CD14-positive monocyte (primary cell): Measurements from ENCODE around the gene DELE1. TPM values are rescaled to one million over a fixed set of nuclear protein-coding genes. Genes with fewer than 3 reads are reported as not detected.

Experiments used
- DNase-seq, 3 donors: peaks; one replicate each; pipeline ENCODE4 v3.0.0-alpha.2; 2011 to 2022
- H2AFZ ChIP-seq: 2 replicates; pipeline ENCODE4 v1.6.0; 2012; ENCODE audit warnings: mild to moderate bottlenecking, low read depth, low read length, inconsistent platforms; ENCODE audit not compliant: insufficient read depth, poor library complexity, severe bottlenecking
- H3K27ac ChIP-seq, 2 donors: 1 replicate in 1 of 2; 2 replicates in 1 of 2; pipeline ENCODE4 v1.5.1; 2012 to 2013; ENCODE audit warnings: low read length in 2 of 2, control low read depth in 1 of 2, inconsistent platforms in 1 of 2, low read depth in 1 of 2, mild to moderate bottlenecking in 1 of 2
- H3K27me3 ChIP-seq, 2 donors: one replicate each; pipeline versions ENCODE4 v1.6.0 to v1.6.1; 2011 to 2013; ENCODE audit warnings: low read length in 2 of 2; ENCODE audit not compliant: control insufficient read depth in 2 of 2, insufficient read depth in 2 of 2
- H3K36me3 ChIP-seq, 2 donors: replicated peaks in 1 of 2; 1 replicate in 1 of 2; 2 replicates in 1 of 2; pipeline versions ENCODE4 v1.5.1 to v1.6.1; 2012 to 2013; ENCODE audit warnings: low read length in 2 of 2, control low read depth in 1 of 2, inconsistent platforms in 1 of 2, mild to moderate bottlenecking in 1 of 2; ENCODE audit not compliant: insufficient read depth in 2 of 2, control insufficient read depth in 1 of 2
- H3K4me1 ChIP-seq, 2 donors: 1 replicate in 1 of 2; 2 replicates in 1 of 2; pipeline versions ENCODE4 v1.5.1 to v1.6.1; 2012 to 2013; ENCODE audit warnings: low read length in 2 of 2, control low read depth in 1 of 2, inconsistent platforms in 1 of 2, mild to moderate bottlenecking in 1 of 2, moderate library complexity in 1 of 2; ENCODE audit not compliant: insufficient read depth in 2 of 2, control insufficient read depth in 1 of 2
- H3K4me2 ChIP-seq: replicated peaks from 2 replicates; pipeline ENCODE3; 2012; ENCODE audit warnings: low read length, moderate library complexity, mild to moderate bottlenecking; ENCODE audit not compliant: poor library complexity, severe bottlenecking; ENCODE audit errors: extremely low read depth
- H3K4me3 ChIP-seq, 3 experiments: fragments of 200-600 bp in 1 of 3; sonication (generic) in 1 of 3; replicated peaks in 1 of 3; 1 replicate in 2 of 3; 2 replicates in 1 of 3; pipeline ENCODE4 v1.5.1; 2011 to 2013; ENCODE audit warnings: low read length in 3 of 3, mild to moderate bottlenecking in 3 of 3, control low read depth in 2 of 3, low read depth in 2 of 3, inconsistent platforms in 1 of 3, moderate library complexity in 1 of 3
- H3K79me2 ChIP-seq: 2 replicates; pipeline ENCODE4 v1.6.0; 2012; ENCODE audit warnings: mild to moderate bottlenecking, control low read depth, inconsistent platforms, low read length, moderate library complexity; ENCODE audit not compliant: insufficient read depth
- H3K9ac ChIP-seq: 2 replicates; pipeline ENCODE4 v1.6.0; 2017; ENCODE audit warnings: low read length, mild to moderate bottlenecking; ENCODE audit not compliant: insufficient read depth, poor library complexity, severe bottlenecking
- H3K9me3 ChIP-seq, 2 donors: replicated peaks in 1 of 2; 1 replicate in 1 of 2; 2 replicates in 1 of 2; pipeline versions ENCODE4 v1.5.1 to v1.6.1; 2012 to 2013; ENCODE audit warnings: low read length in 2 of 2, control low read depth in 1 of 2; ENCODE audit not compliant: control insufficient read depth in 1 of 2, insufficient read depth in 1 of 2
- H4K20me1 ChIP-seq: 2 replicates; pipeline ENCODE4 v1.6.0; 2012; ENCODE audit warnings: mild to moderate bottlenecking, low read length, control low read depth, moderate library complexity; ENCODE audit not compliant: insufficient read depth
- H3K27ac Mint-ChIP-seq, 7 donors: one replicate each; pipeline ENCODE4 v1.8.0; 2020; ENCODE audit warnings: mild to moderate bottlenecking in 7 of 7, mixed read lengths in 7 of 7, moderate library complexity in 6 of 7, inconsistent platforms in 2 of 7
- H3K27me3 Mint-ChIP-seq, 3 donors: one replicate each; pipeline ENCODE4 v1.8.0; 2021 to 2022; ENCODE audit warnings: low read depth in 3 of 3, mild to moderate bottlenecking in 3 of 3, mixed read lengths in 3 of 3, moderate library complexity in 3 of 3, inconsistent platforms in 1 of 3
- H3K36me3 Mint-ChIP-seq, 2 donors: one replicate each; pipeline ENCODE4 v1.8.0; 2020; ENCODE audit warnings: mixed read lengths in 2 of 2, inconsistent platforms in 1 of 2, mild to moderate bottlenecking in 1 of 2
- H3K4me1 Mint-ChIP-seq: one replicate; pipeline ENCODE4 v1.8.0; 2020; ENCODE audit warnings: mild to moderate bottlenecking, mixed read lengths
- H3K4me3 Mint-ChIP-seq, 2 donors: one replicate each; pipeline ENCODE4 v1.8.0; 2020; ENCODE audit warnings: mild to moderate bottlenecking in 2 of 2, mixed read lengths in 2 of 2, moderate library complexity in 1 of 2
- H3K9me3 Mint-ChIP-seq, 7 donors: one replicate each; pipeline ENCODE4 v1.8.0; 2020 to 2022; ENCODE audit warnings: mixed read lengths in 7 of 7, mild to moderate bottlenecking in 6 of 7, moderate library complexity in 6 of 7, inconsistent platforms in 2 of 7
- CTCF ChIP-seq: fragments of 200-600 bp; IDR thresholded peaks from one replicate; pipeline ENCODE4 v1.8.0; 2022; ENCODE audit warnings: antibody characterized with exemption, mild to moderate bottlenecking
- WGBS: methylation state at CpG from one replicate; pipeline ENCODE4 v1.1.5; 2013; ENCODE audit warnings: missing lambda C conversion rate; ENCODE audit not compliant: insufficient coverage; 5-methylcytosine and 5-hydroxymethylcytosine counted together
- intact Hi-C, 2 donors: fragments of 100-400 bp; cut with micrococcal nuclease; formaldehyde crosslinking; loops; one replicate each; pipeline versions ENCODE4 v1.15.0 to v1.15.1; 2023
- polyA plus RNA-seq, 3 donors: library from polyadenylated mRNA; depleted of rRNA in 1 of 3; unstranded in 2 of 3; stranded (reverse) in 1 of 3; fragments of 300-500 nt in 2 of 3; fragments of >200 nt in 1 of 3; fragmentation: Illumina TruSeq in 2 of 3; gene quantifications; 1 replicate in 2 of 3; 2 replicates in 1 of 3; pipeline ENCODE4 v1.2.3, GENCODE V29; 2012 to 2021

DELE1 gene
- polyA plus RNA-seq, 3 donors: 47.3 to 140 (median 49.6) TPM

GRCh38 chr5:141906972-141907371, 16.7 kb upstream of the DELE1 start:
- no CpG with 5 or more reads among the region's 1 CpG for WGBS
- Mint-ChIP-seq H3K36me3 (no peaks in the 10 kb centered on the region), H3K9me3 (peaks cover 0 to 8% (median 3%) of the 10 kb centered on the region in 7 donors), H3K27me3 (peaks cover 2 to 7% (median 3%) of the 10 kb centered on the region in 3 donors), H3K27ac (no peak overlapping the region), H3K4me3 (no peak overlapping the region), H3K4me1 (peaks cover 24% of the 10 kb centered on the region)
- Histone ChIP-seq H3K27me3 (no peaks in the 10 kb centered on the region), H3K36me3 (no peaks in the 10 kb centered on the region), H3K4me1 (peaks cover 24 to 25% of the 10 kb centered on the region in 2 donors), H3K4me3 (no peak overlapping the region), H3K9ac (no peak overlapping the region), H4K20me1 (no peaks in the 10 kb centered on the region), H3K79me2 (no peaks in the 10 kb centered on the region), H3K4me2 (no peak overlapping the region), H3K27ac (no peak overlapping the region), H3K9me3 (no peaks in the 10 kb centered on the region), H2AFZ (no peak overlapping the region)
- DNase-seq: no peak
- intact Hi-C loops: no loop called here
- no peak for TF ChIP-seq CTCF

DNA sequence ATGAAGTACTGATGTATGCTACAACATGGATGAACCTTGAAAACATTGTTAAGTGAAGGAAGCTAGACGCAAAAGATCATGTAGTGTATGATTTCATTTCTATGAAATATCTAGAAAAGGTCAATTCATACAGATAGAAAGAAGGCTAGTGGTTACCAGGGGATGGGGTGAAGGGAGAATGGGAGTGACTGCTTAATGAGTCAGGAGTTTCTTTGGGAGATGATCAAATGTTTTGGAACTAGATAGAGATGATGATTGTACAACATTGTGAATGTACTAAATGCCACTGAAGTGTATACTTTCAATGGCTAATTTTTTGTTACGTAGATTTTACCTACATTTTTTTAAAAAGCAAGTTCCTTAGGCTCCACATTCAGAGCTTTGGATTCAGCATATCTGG, 14.9 kb upstream of the DELE1 start:
- no peaks in the 10 kb centered on the region for H3K36me3 Mint-ChIP-seq
- peaks cover 0 to 8% (median 3%) of the 10 kb centered on the region in 7 donors for H3K9me3 Mint-ChIP-seq

More for the DNA sequence above, 14.9 kb upstream of the DELE1 start:
- Histone ChIP-seq H4K20me1 (no peaks in the 10 kb centered on the region), H3K4me1 (peaks cover 15 to 18% of the 10 kb centered on the region in 2 donors), H3K9me3 (no peaks in the 10 kb centered on the region), H3K36me3 (no peaks in the 10 kb centered on the region), H3K9ac (no peak overlapping the region), H3K4me3 (no peak overlapping the region), H3K79me2 (no peaks in the 10 kb centered on the region), H3K27me3 (peaks cover 9 to 11% of the 10 kb centered on the region in 2 donors), H2AFZ (no peak overlapping the region), H3K27ac (no peak overlapping the region), H3K4me2 (no peak overlapping the region)
- intact Hi-C loops: no loop called here
- no peak for TF ChIP-seq CTCF
- no peak for DNase-seq
- no CpG with 5 or more reads among the region's 2 CpGs for WGBS
- Mint-ChIP-seq H3K27me3 (peaks cover 17 to 20% (median 17%) of the 10 kb centered on the region in 3 donors), H3K4me3 (no peak overlapping the region), H3K27ac (no peak overlapping the region), H3K4me1 (peaks cover 18% of the 10 kb centered on the region)
